Left lung (tissue), 10 donors: ENCODE measurements around the gene ANKRD16. TPM values are rescaled to one million over a fixed set of nuclear protein-coding genes. Genes with fewer than 3 reads are reported as not detected.

Experiments
- ATAC-seq: fragments of 200-7000 bp; cut with Tn5 transposase; one replicate; pipeline ENCODE4 v1.9.1; 2020; ENCODE audit warnings: moderate library complexity
- DNase-seq, 4 donors: peaks; one replicate each; pipeline ENCODE4 v3.0.0-alpha.2; 2013 to 2020
- H3K27ac ChIP-seq, 2 donors: fragments of 200-600 bp; sonication (generic) in 1 of 2; one replicate each; pipeline versions ENCODE4 v1.5.0 to v1.8.0; 2020 to 2021
- H3K27me3 ChIP-seq, 2 donors: fragments of 200-600 bp; sonication (generic) in 1 of 2; one replicate each; pipeline versions ENCODE4 v1.5.0 to v1.8.0; 2020 to 2021
- H3K36me3 ChIP-seq, 2 donors: fragments of 200-600 bp; sonication (generic) in 1 of 2; one replicate each; pipeline versions ENCODE4 v1.5.0 to v1.8.0; 2020 to 2021
- H3K4me1 ChIP-seq, 2 donors: fragments of 200-600 bp; one replicate each; pipeline ENCODE4 v1.8.0; 2021
- H3K4me3 ChIP-seq, 2 donors: fragments of 200-600 bp; sonication (generic) in 1 of 2; one replicate each; pipeline versions ENCODE4 v1.5.0 to v1.8.0; 2020 to 2021; ENCODE audit warnings: mild to moderate bottlenecking in 1 of 2
- H3K9me3 ChIP-seq, 2 donors: fragments of 200-600 bp; sonication (generic) in 1 of 2; one replicate each; pipeline versions ENCODE4 v1.5.0 to v1.8.0; 2020 to 2021
- CTCF ChIP-seq, 2 donors: fragments of 200-600 bp; sonication (generic) in 1 of 2; IDR thresholded peaks; one replicate each; pipeline versions ENCODE4 v1.5.0 to v1.8.0; 2021; ENCODE audit warnings: antibody characterized with exemption in 2 of 2
- intact Hi-C, 2 donors: fragments of 100-400 bp; cut with DNase I; formaldehyde crosslinking; loops; one replicate each; pipeline versions ENCODE4 v1.11.2 to v1.14.2; 2022
- polyA plus RNA-seq, 6 donors: library from polyadenylated mRNA; unstranded; fragments of 120-200 nt; gene quantifications; one replicate each; pipeline ENCODE4 v1.2.1, GENCODE V29; 2013; ENCODE audit not compliant: insufficient read length in 6 of 6
- total RNA-seq, 2 donors: library from RNA; stranded (reverse); fragmentation: NEBNext Ultra II Directional; extraction: Animal tissue kit (Norgen Biotek cat#: 25700); gene quantifications; one replicate each; pipeline ENCODE4 v1.2.1, GENCODE V29; 2021
- donor health status: DM: no; HTN: yes; CAD: no.
- donor health status: DM: no; HTN: no; CAD: no.

The ANKRD16 gene
- total and polyA plus RNA-seq, 8 donors: 4.4 to 13.0 (median 11.7) TPM

- no peak overlapping the region for H3K4me3 ChIP-seq
- intact Hi-C loops: no loop called here
- DNase-seq (no peak), ATAC-seq (no peak)
- H3K27me3 ChIP-seq: no peaks in the 10 kb centered on the region
- peaks cover 0 to 9% of the 10 kb centered on the region in 2 donors for H3K9me3 ChIP-seq
- no peak overlapping the region for H3K27ac ChIP-seq
- no peak for TF ChIP-seq CTCF (IDR thresholded peaks at IDR 0.05)
- peaks cover 0 to 40% of the 10 kb centered on the region in 2 donors for H3K36me3 ChIP-seq
- H3K4me1 ChIP-seq: peaks cover 11 to 34% of the 10 kb centered on the region in 2 donors
These were observed 6.1 kb upstream of the ANKRD16 start for GRCh38 chr10:5895804-5896203.

- Histone ChIP-seq H3K4me1 (peaks cover 11 to 37% of the 10 kb centered on the region in 2 donors), H3K27me3 (no peaks in the 10 kb centered on the region), H3K9me3 (peaks cover 0 to 9% of the 10 kb centered on the region in 2 donors), H3K4me3 (no peak overlapping the region), H3K36me3 (peaks cover 0 to 40% of the 10 kb centered on the region in 2 donors), H3K27ac (no peak overlapping the region)
- ATAC-seq: no peak
- no peak for DNase-seq
- TF ChIP-seq CTCF (IDR thresholded peaks at IDR 0.05): no peak
- intact Hi-C loops: no loop called here
These were observed 5.7 kb upstream of the ANKRD16 start for GRCh38 chr10:5895365-5895764.

- Histone ChIP-seq H3K4me1 (peaks cover 11 to 37% of the 10 kb centered on the region in 2 donors), H3K9me3 (peaks cover 0 to 9% of the 10 kb centered on the region in 2 donors), H3K27me3 (no peaks in the 10 kb centered on the region), H3K27ac (no peak overlapping the region), H3K36me3 (peaks cover 0 to 40% of the 10 kb centered on the region in 2 donors), H3K4me3 (no peak overlapping the region)
- DNase-seq (no peak), ATAC-seq (peak; percentile 4)
- TF ChIP-seq CTCF (IDR thresholded peaks at IDR 0.05): no peak
- intact Hi-C loops: no loop called here
These were observed 5.2 kb upstream of the ANKRD16 start for GRCh38 chr10:5894873-5895272.

- Histone ChIP-seq H3K9me3 (peaks cover 0 to 9% of the 10 kb centered on the region in 2 donors), H3K4me3 (no peak overlapping the region), H3K4me1 (peaks cover 11 to 37% of the 10 kb centered on the region in 2 donors), H3K27me3 (no peaks in the 10 kb centered on the region), H3K27ac (no peak overlapping the region), H3K36me3 (peaks cover 0 to 40% of the 10 kb centered on the region in 2 donors)
- TF ChIP-seq CTCF (IDR thresholded peaks at IDR 0.05): no peak
- DNase-seq: no peak
- intact Hi-C loops: no loop called here
- ATAC-seq: no peak
These were observed 4.7 kb upstream of the ANKRD16 start for GRCh38 chr10:5894403-5894802.

- no peak for ATAC-seq
- Histone ChIP-seq H3K36me3 (peaks cover 0 to 36% of the 10 kb centered on the region in 2 donors), H3K27me3 (no peaks in the 10 kb centered on the region), H3K4me3 (no peak overlapping the region), H3K9me3 (peaks cover 0 to 8% of the 10 kb centered on the region in 2 donors), H3K4me1 (peaks cover 16 to 45% of the 10 kb centered on the region in 2 donors), H3K27ac (peak overlapping the region in 1 of 2 donors; percentile 5)
- intact Hi-C loops: no loop called here
- no peak for DNase-seq
- no peak for TF ChIP-seq CTCF (IDR thresholded peaks at IDR 0.05)
These were observed 3.6 kb upstream of the ANKRD16 start for GRCh38 chr10:5893321-5893720.
